Dedifferentiated amniotic fluid mesenchymal stem cell (primary cell): ENCODE results near the gene TSHZ1.

ENCODE experiments used
- DNase-seq: peaks from one replicate; pipeline ENCODE4 v3.0.0-alpha.2; 2016; ENCODE audit errors: extremely low spot score

TSHZ1 gene, protein sequence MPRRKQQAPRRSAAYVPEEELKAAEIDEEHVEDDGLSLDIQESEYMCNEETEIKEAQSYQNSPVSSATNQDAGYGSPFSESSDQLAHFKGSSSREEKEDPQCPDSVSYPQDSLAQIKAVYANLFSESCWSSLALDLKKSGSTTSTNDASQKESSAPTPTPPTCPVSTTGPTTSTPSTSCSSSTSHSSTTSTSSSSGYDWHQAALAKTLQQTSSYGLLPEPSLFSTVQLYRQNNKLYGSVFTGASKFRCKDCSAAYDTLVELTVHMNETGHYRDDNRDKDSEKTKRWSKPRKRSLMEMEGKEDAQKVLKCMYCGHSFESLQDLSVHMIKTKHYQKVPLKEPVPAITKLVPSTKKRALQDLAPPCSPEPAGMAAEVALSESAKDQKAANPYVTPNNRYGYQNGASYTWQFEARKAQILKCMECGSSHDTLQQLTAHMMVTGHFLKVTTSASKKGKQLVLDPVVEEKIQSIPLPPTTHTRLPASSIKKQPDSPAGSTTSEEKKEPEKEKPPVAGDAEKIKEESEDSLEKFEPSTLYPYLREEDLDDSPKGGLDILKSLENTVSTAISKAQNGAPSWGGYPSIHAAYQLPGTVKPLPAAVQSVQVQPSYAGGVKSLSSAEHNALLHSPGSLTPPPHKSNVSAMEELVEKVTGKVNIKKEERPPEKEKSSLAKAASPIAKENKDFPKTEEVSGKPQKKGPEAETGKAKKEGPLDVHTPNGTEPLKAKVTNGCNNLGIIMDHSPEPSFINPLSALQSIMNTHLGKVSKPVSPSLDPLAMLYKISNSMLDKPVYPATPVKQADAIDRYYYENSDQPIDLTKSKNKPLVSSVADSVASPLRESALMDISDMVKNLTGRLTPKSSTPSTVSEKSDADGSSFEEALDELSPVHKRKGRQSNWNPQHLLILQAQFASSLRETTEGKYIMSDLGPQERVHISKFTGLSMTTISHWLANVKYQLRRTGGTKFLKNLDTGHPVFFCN (N-terminal part only)

DNA sequence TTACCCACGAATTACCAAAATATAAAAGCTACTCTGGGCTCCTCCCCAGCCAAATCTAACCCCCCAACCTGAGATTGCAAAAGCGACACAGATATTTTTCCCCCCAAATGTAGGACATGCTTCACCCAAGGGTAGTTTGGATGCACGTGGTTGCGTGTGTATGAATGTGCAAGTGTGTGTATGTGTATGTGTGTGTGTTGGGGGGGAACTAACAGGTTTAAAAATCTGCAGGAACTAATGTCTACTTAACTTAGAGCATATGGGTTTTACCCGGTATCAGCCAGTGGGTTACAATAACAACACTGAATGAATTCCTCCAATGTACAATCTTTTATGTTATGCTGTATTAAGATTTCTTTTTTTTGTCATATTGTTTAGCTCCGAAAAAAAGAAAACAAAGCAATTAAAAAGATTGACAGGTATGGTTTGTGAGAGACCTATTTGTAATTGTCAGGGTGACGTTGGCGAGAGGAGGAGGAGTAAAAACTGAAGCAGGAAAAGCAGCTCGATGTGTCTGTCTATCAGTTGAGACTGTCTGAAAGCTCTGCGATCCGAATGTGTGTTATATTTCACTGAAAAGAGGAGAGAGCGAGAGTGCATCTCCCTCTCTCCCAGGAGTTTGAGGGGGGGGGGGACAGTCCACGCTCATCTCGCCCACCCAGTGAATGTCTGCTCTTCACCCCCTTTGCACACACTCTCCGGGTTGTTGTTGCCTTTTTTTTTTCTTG lies at the start of gene TSHZ1:
TSS of gene TSHZ1 (plus strand) at position 524 of the 728 bp plus-strand sequence. CDS start 1,080 bp downstream, outside the sequence.
- DNase-seq = peak; percentile 81

- no peak for DNase-seq
Observed at GRCh38 chr18:75161256-75162028, 49.2 kb upstream of the TSHZ1 start.

DNA sequence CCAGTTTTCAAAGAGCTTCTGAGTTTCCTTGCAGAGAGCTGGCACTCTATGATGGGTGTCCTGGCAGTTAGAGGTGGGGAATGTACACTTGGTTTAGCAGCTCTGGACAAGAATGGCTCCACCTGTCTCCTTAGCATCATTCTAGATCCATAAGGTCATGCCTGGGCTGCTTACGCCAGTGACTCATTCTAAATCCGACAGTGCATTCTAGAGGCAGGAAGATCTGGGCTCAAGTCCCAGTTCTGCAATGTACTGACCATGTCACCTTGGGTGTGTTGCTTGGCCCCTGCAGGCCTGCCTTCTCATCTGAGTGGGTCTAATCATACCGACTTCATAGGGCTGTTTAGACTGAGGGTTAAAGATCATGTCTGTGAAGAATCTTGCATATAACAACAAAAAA lies 48.1 kb upstream of the TSHZ1 start:
- DNase-seq = no peak

DNA sequence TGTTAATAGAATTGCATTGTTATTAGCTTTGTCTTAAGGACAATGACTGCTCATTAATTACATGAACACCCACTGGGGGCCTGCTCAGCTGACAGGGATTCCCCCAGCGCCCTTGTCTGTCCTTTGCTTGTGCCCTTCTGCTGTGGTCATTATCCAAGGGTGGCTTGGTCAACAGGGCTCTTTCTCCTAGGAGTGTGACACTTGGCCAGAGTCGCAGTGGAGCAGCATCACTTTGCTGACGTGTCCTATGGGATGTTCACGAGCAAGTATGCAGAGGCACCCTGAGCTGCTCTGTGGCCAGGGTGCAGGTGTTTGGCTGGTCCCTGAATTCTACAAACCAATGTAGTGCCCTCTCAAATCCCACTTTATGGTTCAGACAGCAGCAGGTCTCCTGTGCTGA lies 47.6 kb upstream of the TSHZ1 start:
- DNase-seq = no peak

DNA sequence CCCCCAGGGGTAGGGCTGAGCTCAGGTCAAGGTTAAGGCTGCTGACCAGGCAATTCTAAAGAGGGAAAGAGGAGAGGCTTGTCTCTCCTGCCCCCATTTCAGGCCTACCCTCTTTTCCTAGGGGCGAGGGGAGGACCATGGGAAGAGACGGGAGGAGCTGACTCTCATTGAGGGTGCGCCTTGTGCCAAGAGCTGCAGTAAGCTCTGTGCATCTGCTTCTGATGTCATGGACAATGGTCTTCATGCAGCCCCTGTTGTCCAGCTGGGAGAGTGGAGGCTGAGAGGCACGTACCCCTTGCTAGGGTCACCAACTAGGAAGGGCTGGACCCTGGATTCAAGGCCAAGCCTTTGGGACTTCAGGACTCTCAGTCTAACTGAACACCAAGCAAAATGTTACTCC lies 46.9 kb upstream of the TSHZ1 start:
- no peak for DNase-seq

DNA sequence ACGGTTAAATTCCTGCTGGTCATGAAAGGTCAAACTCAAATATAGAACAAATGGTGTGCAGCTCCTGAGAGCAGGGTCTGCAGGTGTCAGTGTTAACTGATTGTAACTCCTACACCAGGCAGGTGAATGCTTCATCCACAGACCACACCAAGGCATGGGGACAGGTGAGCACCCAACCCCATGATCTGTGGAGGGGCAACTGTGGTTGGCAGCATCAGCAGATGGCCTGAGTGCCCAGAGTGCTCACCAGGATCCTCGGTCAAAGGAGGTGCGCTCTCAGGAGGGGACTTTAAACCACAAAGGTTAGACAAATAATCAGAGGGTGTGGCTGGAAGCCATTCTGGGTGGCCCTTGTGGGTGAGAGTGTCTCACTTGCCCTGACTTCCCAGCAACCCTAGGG lies 46.1 kb upstream of the TSHZ1 start:
- no peak for DNase-seq

- DNase-seq = no peak
Observed at GRCh38 chr18:75165926-75166325, 44.7 kb upstream of the TSHZ1 start.

DNA sequence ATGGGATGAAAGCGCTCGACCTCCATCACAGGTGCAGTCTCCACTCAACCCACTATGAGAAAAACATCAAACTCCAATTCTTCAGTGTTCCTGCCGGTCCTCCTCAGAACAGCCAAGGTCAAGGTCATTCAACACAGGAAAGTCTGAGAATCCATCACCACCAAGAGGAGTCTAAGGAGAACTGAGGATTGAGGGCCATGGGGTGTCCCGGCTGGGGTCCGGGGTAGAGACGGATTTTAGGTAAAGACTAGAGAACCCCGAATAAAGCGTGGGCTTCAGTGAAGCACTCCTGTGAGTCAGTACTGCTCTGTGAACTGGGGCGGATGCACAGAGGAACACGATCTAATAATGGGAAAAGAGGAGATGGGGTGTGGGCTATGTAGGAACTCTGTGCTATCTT lies 43.5 kb upstream of the TSHZ1 start:
- DNase-seq = no peak

GRCh38 chr18:75167759-75168618 lies 42.6 kb upstream of the TSHZ1 start:
- DNase-seq = no peak

DNA sequence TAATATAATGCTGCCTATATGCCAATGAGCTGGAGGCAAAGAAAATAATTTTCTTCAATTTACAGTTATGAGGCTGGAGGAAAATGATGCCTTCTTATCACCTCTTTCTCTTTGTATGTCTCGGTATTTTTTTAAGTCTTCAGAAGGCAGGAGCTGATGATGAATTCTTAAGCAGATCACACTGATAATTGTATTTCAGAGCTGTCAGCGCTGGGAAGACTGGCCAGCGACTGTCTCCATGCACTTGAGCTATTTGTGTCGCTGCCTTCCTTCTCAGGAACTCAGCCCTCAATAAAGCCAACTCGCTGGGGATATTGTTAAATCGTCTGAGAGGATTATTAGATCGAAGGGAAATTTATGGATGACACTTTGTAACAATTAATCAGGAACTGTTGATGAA lies 42.0 kb upstream of the TSHZ1 start:
- DNase-seq = no peak

DNA sequence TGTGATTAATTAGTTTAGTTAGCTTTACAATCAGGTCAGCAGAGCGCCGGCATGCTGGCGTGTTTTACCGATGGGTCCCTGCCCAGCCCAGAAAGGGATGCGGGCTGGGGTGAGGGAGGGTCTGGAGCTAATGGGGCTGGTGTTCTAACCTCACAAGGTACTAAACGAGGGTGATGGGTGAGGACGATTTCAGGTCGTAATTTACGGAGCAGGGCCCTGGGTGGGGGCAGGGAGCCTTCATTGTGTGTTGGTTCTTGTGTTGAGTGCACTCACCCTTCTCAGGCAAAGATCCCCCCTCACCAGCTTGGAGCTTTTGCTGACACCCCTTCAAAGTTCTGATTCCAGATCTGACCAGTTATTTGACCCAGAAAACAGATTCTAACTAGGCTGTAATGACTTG lies 41.2 kb upstream of the TSHZ1 start:
- DNase-seq = no peak

DNA sequence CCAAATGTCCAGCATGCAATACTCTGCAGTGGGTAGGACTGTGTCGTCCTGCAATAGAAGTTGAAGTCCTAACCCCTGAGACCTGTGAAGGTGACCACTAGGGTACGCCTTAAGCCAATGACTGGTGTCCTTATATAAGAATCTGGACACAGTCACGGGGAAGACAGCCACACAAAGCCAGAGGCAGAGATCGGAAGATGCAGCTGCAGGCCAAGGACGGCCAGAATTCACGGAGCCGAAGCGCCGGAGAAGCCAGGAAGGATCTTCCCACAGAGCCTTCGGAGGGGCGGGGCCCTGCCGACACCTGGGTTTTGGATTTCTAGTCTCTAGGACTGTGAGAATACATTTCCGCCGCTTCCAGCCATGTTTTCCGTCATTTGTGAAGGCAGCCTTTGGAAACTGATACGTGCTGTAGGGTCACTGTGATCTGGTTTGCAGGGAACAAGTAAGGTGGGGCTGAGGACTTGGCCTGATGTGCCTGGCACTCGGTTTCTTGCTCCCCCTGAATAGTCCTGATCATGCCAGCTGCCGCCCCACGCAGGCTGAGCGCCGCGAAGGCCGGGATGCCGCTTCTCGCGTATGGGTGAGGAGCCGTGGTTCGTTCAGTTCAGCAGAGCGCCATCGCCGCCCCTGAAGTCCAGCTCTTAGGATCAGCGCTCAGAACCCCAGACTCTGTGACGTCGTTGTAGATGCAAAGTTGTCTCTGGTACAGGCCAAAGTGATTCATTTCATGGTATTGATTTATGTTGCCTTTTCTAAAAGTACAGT lies 40.4 kb upstream of the TSHZ1 start:
- no peak for DNase-seq

- no peak for DNase-seq
Observed at GRCh38 chr18:75170916-75171315, 39.7 kb upstream of the TSHZ1 start.

- DNase-seq = no peak
Observed at GRCh38 chr18:75172299-75173124, 38.1 kb upstream of the TSHZ1 start.

- DNase-seq = no peak
Observed at GRCh38 chr18:75173125-75173432, 37.5 kb upstream of the TSHZ1 start.

DNA sequence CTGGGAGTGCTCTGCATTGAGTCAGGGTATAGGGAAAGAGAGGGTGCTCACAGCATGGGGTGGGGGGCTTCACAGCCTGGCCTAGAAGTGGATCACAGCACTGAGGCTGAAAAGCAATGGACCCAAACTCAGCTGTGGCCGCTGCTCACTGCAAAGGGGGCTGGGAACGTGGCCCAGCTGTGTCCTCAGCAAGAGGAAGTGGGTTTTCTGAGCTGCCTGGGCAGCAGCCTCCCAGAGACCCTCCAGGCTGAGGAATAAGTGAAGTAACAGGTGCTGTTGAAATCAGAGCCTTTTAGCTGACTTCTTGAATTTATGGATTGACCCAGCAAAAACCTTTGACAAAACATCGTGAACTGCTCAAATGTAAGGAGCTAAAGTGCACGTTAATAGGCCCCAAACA lies 36.9 kb upstream of the TSHZ1 start:
- no peak for DNase-seq

DNA sequence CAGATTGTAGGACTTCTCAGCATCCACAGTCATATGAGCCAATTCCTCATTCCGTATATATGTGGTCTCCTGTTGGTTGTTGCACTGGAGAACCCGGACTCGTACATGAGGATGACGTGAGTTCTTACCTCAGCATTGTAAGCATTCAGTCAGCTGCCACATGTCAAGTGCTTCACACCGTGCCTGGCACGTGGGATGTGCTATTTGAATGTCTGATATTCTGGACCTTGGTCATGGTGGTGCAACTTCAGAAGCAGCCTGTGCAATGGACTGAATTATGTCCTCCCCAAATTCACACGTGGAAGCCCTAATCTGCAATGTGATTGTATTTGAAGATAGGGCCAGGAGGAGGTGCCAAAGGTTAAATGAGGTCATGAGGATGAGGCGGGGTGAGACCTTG lies 33.7 kb upstream of the TSHZ1 start:
- DNase-seq = no peak

DNA sequence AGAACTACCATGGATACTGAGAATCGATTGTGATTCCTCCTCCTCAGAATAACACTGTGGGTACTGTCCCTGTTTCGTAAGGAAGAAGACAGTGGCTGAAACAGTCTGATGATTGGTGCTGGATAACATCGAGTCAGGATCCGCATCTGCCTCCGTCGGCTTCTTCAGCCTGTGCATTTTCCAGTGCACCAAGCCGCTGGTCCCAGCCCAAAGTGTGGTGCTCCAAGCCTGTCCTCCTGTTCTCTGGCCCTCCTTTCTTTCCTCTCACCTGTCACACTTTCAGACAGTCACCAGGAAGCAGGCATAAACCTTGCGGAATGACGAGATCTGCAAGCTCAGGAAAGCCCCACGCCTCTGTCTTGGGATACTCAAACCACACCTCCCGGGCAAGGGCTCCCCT lies 32.2 kb upstream of the TSHZ1 start:
- no peak for DNase-seq
